Uterus (tissue), 2 donors: ENCODE data around the gene CARTPT.

Source experiments
- POLR2A ChIP-seq, 2 donors: fragments of 450-650 bp; IDR thresholded peaks; one replicate each; pipeline ENCODE4 v1.6.1; 2016; ENCODE audit warnings: antibody characterized with exemption in 2 of 2, mild to moderate bottlenecking in 1 of 2, moderate library complexity in 1 of 2
- TF ChIP-seq, protein P1 (sequence below), 4 experiments: fragments of 200-600 bp in 2 of 4; fragments of 450-650 bp in 2 of 4; sonication (generic) in 2 of 4; IDR thresholded peaks; one replicate each; pipeline ENCODE4 v1.5.1; 2016 to 2019; ENCODE audit warnings: antibody characterized with exemption in 4 of 4, mild to moderate bottlenecking in 2 of 4, moderate library complexity in 1 of 4

DNA sequence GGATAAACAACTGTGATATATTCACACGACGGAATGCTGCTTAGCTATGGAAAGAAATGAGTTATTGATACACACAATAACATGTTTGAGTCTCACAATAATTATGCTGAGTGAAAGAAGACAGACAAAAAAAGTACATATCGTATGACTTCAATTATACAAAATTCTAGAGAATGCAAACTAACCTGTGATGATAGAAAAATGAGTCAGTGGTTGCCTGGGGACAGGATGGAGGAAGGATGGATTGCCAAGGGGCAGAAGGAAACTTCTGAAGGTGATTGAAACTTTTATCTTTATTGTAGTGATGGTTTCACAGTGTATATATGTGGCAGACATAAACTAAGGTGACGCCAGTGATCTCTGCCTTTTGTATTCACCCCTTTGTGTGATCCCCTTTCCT is 7.5 kb upstream of the CARTPT start:
- TF ChIP-seq, protein P1, sequence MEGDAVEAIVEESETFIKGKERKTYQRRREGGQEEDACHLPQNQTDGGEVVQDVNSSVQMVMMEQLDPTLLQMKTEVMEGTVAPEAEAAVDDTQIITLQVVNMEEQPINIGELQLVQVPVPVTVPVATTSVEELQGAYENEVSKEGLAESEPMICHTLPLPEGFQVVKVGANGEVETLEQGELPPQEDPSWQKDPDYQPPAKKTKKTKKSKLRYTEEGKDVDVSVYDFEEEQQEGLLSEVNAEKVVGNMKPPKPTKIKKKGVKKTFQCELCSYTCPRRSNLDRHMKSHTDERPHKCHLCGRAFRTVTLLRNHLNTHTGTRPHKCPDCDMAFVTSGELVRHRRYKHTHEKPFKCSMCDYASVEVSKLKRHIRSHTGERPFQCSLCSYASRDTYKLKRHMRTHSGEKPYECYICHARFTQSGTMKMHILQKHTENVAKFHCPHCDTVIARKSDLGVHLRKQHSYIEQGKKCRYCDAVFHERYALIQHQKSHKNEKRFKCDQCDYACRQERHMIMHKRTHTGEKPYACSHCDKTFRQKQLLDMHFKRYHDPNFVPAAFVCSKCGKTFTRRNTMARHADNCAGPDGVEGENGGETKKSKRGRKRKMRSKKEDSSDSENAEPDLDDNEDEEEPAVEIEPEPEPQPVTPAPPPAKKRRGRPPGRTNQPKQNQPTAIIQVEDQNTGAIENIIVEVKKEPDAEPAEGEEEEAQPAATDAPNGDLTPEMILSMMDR (IDR thresholded peaks at IDR 0.05), result no peak
- no peak for TF ChIP-seq POLR2A (IDR thresholded peaks at IDR 0.05)
